Mesothelial cell of epicardium (in vitro differentiated cells): ENCODE measurements around the gene DIPK1A. TPM values are rescaled to one million over a fixed set of nuclear protein-coding genes. Genes with fewer than 3 reads are reported as not detected.

Experiments
- DNase-seq, 2 experiments: peaks; one replicate each; pipeline ENCODE4 v3.0.0; 2021; ENCODE audit warnings: low spot score in 2 of 2; ENCODE audit not compliant: unreplicated experiment in 2 of 2
- H3K27ac Mint-ChIP-seq: 2 replicates; pipeline ENCODE4 v1.8.0; 2021; ENCODE audit warnings: mixed read lengths
- H3K27me3 Mint-ChIP-seq: 2 replicates; pipeline ENCODE4 v1.8.0; 2021; ENCODE audit warnings: low read depth, mixed read lengths
- H3K36me3 Mint-ChIP-seq: 2 replicates; pipeline ENCODE4 v1.8.0; 2021; ENCODE audit warnings: mixed read lengths
- H3K4me1 Mint-ChIP-seq: 2 replicates; pipeline ENCODE4 v1.8.0; 2021; ENCODE audit warnings: mixed read lengths
- H3K4me3 Mint-ChIP-seq: 2 replicates; pipeline ENCODE4 v1.8.0; 2021; ENCODE audit warnings: mild to moderate bottlenecking, moderate library complexity, mixed read lengths
- H3K9me3 Mint-ChIP-seq: 2 replicates; pipeline ENCODE4 v1.8.0; 2021; ENCODE audit warnings: mixed read lengths
- CTCF ChIP-seq: fragments of 200-600 bp; sonication (generic); IDR thresholded peaks from one replicate; pipeline ENCODE4 v1.5.0; 2021; ENCODE audit warnings: antibody characterized with exemption; ENCODE audit not compliant: unreplicated experiment
- total RNA-seq: library from RNA; stranded (reverse); gene quantifications from 3 replicates; pipeline ENCODE4 v1.2.1, GENCODE V29; 2021

Gene DIPK1A
- total RNA-seq, 1 donor from 2014 or later: 12.3 TPM

GRCh38 chr1:92961896-92962752 is 862 bp upstream of the DIPK1A start:
- DNase-seq: no peak
- H3K27ac Mint-ChIP-seq: peak overlapping the region; percentile 85

GRCh38 chr1:92960395-92961130 is 699 bp downstream of the DIPK1A start:
- DNase-seq: peak in 1 of 2 experiments; percentile 47
- Mint-ChIP-seq H3K4me1 (peaks cover 35% of the 10 kb centered on the region), H3K27ac (peak overlapping the region; percentile 80), H3K9me3 (no peaks in the 10 kb centered on the region), H3K4me3 (peak overlapping the region; percentile 89), H3K36me3 (no peaks in the 10 kb centered on the region), H3K27me3 (no peaks in the 10 kb centered on the region)
- TF ChIP-seq CTCF: no peak

More at GRCh38 chr1:92961896-92962752, 862 bp upstream of the DIPK1A start:
- Mint-ChIP-seq H3K4me3 (no peak overlapping the region), H3K4me1 (peaks cover 24% of the 10 kb centered on the region), H3K27me3 (no peaks in the 10 kb centered on the region), H3K9me3 (no peaks in the 10 kb centered on the region), H3K36me3 (no peaks in the 10 kb centered on the region)
- no peak for TF ChIP-seq CTCF

GRCh38 chr1:92958203-92958970 is 2.9 kb downstream of the DIPK1A start:
- Mint-ChIP-seq H3K27ac (peak overlapping the region; percentile 54), H3K9me3 (no peaks in the 10 kb centered on the region)

GRCh38 chr1:92957030-92957734 is 4.1 kb downstream of the DIPK1A start:
- H3K27ac Mint-ChIP-seq: no peak overlapping the region
- TF ChIP-seq CTCF: no peak
- no peaks in the 10 kb centered on the region for H3K27me3 Mint-ChIP-seq
- H3K4me3 Mint-ChIP-seq: no peak overlapping the region
- peaks cover 36% of the 10 kb centered on the region for H3K4me1 Mint-ChIP-seq
- H3K36me3 Mint-ChIP-seq: no peaks in the 10 kb centered on the region
- no peak for DNase-seq
- H3K9me3 Mint-ChIP-seq: no peaks in the 10 kb centered on the region

More at GRCh38 chr1:92958203-92958970, 2.9 kb downstream of the DIPK1A start:
- Mint-ChIP-seq H3K4me3 (no peak overlapping the region), H3K27me3 (no peaks in the 10 kb centered on the region), H3K4me1 (peaks cover 37% of the 10 kb centered on the region), H3K36me3 (no peaks in the 10 kb centered on the region)
- DNase-seq: no peak
- no peak for TF ChIP-seq CTCF
